HepG2 (cell line): ENCODE data around the gene PHACTR3. TPM values are rescaled to one million over a fixed set of nuclear protein-coding genes. Genes with fewer than 3 reads are reported as not detected.

ENCODE experiments used
- ATAC-seq: fragments of 200-7000 bp; cut with Tn5 transposase; 3 replicates; pipeline ENCODE4 v1.9.1; 2020; ENCODE audit warnings: mild to moderate bottlenecking, moderate library complexity
- BruUV-seq: library from RNA; stranded (reverse); fragments of 400-500 nt; replicated peaks from 2 replicates; lab custom pipeline; 2021; lab: Mats Ljungman, UMichigan
- CTCF ChIA-PET: fragments of 300-600 bp; formaldehyde crosslinking; extraction: SDS; loops from one replicate; lab custom pipeline; 2021; ENCODE audit warnings: low total read pairs, inconsistent platforms, low intra/inter-chr PET ratio; lab: Yijun Ruan, JAX
- POLR2A ChIA-PET: fragments of 350-600 bp; sonication (Branson Sonifier 250); formaldehyde crosslinking; loops from one replicate; lab custom pipeline; 2020; ENCODE audit warnings: antibody characterized with exemption, inconsistent platforms; lab: Yijun Ruan, JAX
- DNase-seq: peaks from one replicate; pipeline ENCODE4 v3.0.0-alpha.2; 2015; ENCODE audit warnings: low spot score
- FAIRE-seq: peaks from 3 replicates; lab custom pipeline; 2011; peaks lifted over from hg19 to GRCh38; lab: Jason Lieb, UNC
- H2AFZ ChIP-seq: one replicate; pipeline ENCODE4 v1.6.1; 2011; ENCODE audit warnings: low read length, inconsistent platforms
- H3K27ac ChIP-seq: fragments of 300-600 bp; 3 replicates; pipeline ENCODE4 v1.8.0; 2011; ENCODE audit warnings: mixed run types, mild to moderate bottlenecking, mixed read lengths, low read length, inconsistent platforms; ENCODE audit not compliant: insufficient read depth; ENCODE audit errors: extremely low read length
- H3K27me3 ChIP-seq, 2 experiments: fragments of 200-600 bp in 1 of 2; 2 replicates in 1 of 2; 3 replicates in 1 of 2; pipeline versions ENCODE4 v1.6.0 to v1.8.0; 2011; ENCODE audit warnings: low read length in 2 of 2, mild to moderate bottlenecking in 2 of 2, moderate library complexity in 2 of 2, inconsistent platforms in 1 of 2; ENCODE audit not compliant: insufficient read depth in 2 of 2, control insufficient read depth in 1 of 2
- H3K36me3 ChIP-seq, 2 experiments: fragments of 200-600 bp in 1 of 2; replicated peaks in 1 of 2; 2 replicates in 1 of 2; 3 replicates in 1 of 2; pipeline versions ENCODE4 v1.5.1 to v1.8.0; 2011; ENCODE audit warnings: low read length in 2 of 2, inconsistent platforms in 1 of 2; ENCODE audit not compliant: insufficient read depth in 2 of 2, control insufficient read depth in 1 of 2
- H3K4me1 ChIP-seq: 2 replicates; pipeline ENCODE4 v1.5.1; 2012; ENCODE audit warnings: low read length, inconsistent platforms; ENCODE audit not compliant: insufficient read depth
- H3K4me2 ChIP-seq: 2 replicates; pipeline ENCODE4 v1.6.0; 2011; ENCODE audit warnings: low read depth, low read length, inconsistent platforms
- H3K4me3 ChIP-seq, 3 experiments: fragments of 200-600 bp in 1 of 3; sonication (generic), shearing (Covaris generic) in 1 of 3; replicated peaks in 1 of 3; 2 replicates each; pipeline ENCODE4 v1.5.1; 2011 to 2016; ENCODE audit warnings: low read length in 3 of 3, inconsistent platforms in 2 of 3, low read depth in 2 of 3, mild to moderate bottlenecking in 2 of 3, control low read depth in 1 of 3, mixed read lengths in 1 of 3; ENCODE audit not compliant: insufficient read depth in 1 of 3
- H3K79me2 ChIP-seq: one replicate; pipeline ENCODE4 v1.6.1; 2011; ENCODE audit warnings: low read length, inconsistent platforms; ENCODE audit not compliant: insufficient read depth
- H3K9ac ChIP-seq: 2 replicates; pipeline ENCODE4 v1.6.0; 2011; ENCODE audit warnings: mild to moderate bottlenecking, low read depth, low read length, inconsistent platforms; ENCODE audit not compliant: insufficient read depth
- H3K9me3 ChIP-seq: 2 replicates; pipeline ENCODE4 v1.5.1; 2012; ENCODE audit warnings: mild to moderate bottlenecking, low read length
- H4K20me1 ChIP-seq: 2 replicates; pipeline ENCODE4 v1.6.0; 2011; ENCODE audit warnings: inconsistent platforms, mild to moderate bottlenecking, low read length, moderate library complexity; ENCODE audit not compliant: insufficient read depth
- NAIF1 ChIP-seq: sonication (generic); formaldehyde crosslinking; IDR thresholded peaks from 2 replicates; pipeline ENCODE4 v1.5.0; 2020; ENCODE audit warnings: mild to moderate bottlenecking, missing genetic modification reagents, borderline replicate concordance
- PHF5A ChIP-seq: IDR thresholded peaks from one replicate; pipeline ENCODE4 v1.6.1; 2018; ENCODE audit warnings: low read depth, missing genetic modification reagents; ENCODE audit not compliant: unreplicated experiment
- TMF1 ChIP-seq: sonication (generic); formaldehyde crosslinking; IDR thresholded peaks from 2 replicates; pipeline ENCODE4 v1.8.1; 2022; ENCODE audit warnings: low read depth, missing genetic modification reagents
- ZBTB20 ChIP-seq: sonication (generic); formaldehyde crosslinking; IDR thresholded peaks from 2 replicates; pipeline ENCODE4 v1.8.1; 2023; ENCODE audit warnings: missing genetic modification reagents, low read depth, mild to moderate bottlenecking, borderline replicate concordance
- ZNF326 ChIP-seq: sonication (generic); formaldehyde crosslinking; IDR thresholded peaks from 2 replicates; pipeline ENCODE4 v1.4.0; 2020; ENCODE audit warnings: missing genetic modification reagents, borderline replicate concordance
- ZNF562 ChIP-seq: sonication (generic); formaldehyde crosslinking; IDR thresholded peaks from 2 replicates; pipeline ENCODE4 v1.8.0; 2022; ENCODE audit warnings: missing genetic modification reagents, borderline replicate concordance
- WGBS: methylation state at CpG from one replicate; pipeline ENCODE4 v1.1.6; 2017; ENCODE audit warnings: low lambda C conversion rate; 5-methylcytosine and 5-hydroxymethylcytosine counted together
- in situ Hi-C: cut with HindIII; loops from 2 replicates; pipeline ENCODE4 v1.10.0; 2017; ENCODE audit warnings: low pct_unique_long_range_greater_than_20kb; ENCODE audit not compliant: extremely low pct_ligation_motif_present
- intact Hi-C: fragments of 100-400 bp; cut with micrococcal nuclease; formaldehyde crosslinking; loops from one replicate; pipeline ENCODE4 v1.10.0; 2022; ENCODE audit not compliant: unreplicated experiment
- polyA plus RNA-seq, 8 experiments: library from polyadenylated mRNA; depleted of rRNA in 3 of 8; stranded (reverse) in 7 of 8; unstranded in 1 of 8; fragments of >200 nt; fragmentation: Illumina TruSeq in 4 of 8; extraction: Trizol in 4 of 8; gene quantifications; 2 replicates each; pipeline versions ENCODE4 v1.2.1 to v1.2.3, GENCODE V29; 2011 to 2016; ENCODE audit warnings: low read depth in 4 of 8, missing spikeins in 1 of 8, mixed read lengths in 1 of 8; ENCODE audit not compliant: insufficient read depth in 1 of 8
- total RNA-seq, 5 experiments: library from RNA; depleted of rRNA; stranded (reverse); fragments of >200 nt; fragmentation: Illumina TruSeq; extraction: Trizol; gene quantifications; 2 replicates each; pipeline ENCODE4 v1.2.3, GENCODE V29; 2016; ENCODE audit warnings: low read depth in 1 of 5
- TF ChIP-seq, protein P1 (sequence below): sonication (generic); formaldehyde crosslinking; IDR thresholded peaks from 2 replicates; pipeline ENCODE4 v1.4.0; 2020; ENCODE audit warnings: missing genetic modification reagents, borderline replicate concordance

Gene PHACTR3
- total and polyA plus RNA-seq, 2 of the 13 experiments (the other 11 are each of a cell fraction or from before 2014, with no cell fraction given) = not detected

GRCh38 chr20:59819496-59820203 lies 215.3 kb downstream of the PHACTR3 start:
- no peak overlapping the region for H3K27ac ChIP-seq
- TF ChIP-seq TMF1 (CRISPR knock-in tag) = no peak
- POLR2A ChIA-PET = no interaction called here
- no peaks in the 10 kb centered on the region for H3K36me3 ChIP-seq
- no peaks in the 10 kb centered on the region for H3K9me3 ChIP-seq
- no peaks in the 10 kb centered on the region for H3K4me1 ChIP-seq
- H3K4me3 ChIP-seq = no peak overlapping the region
- no TSS peak for BruUV-seq
- WGBS = 35% methylated on average over 18 of the region's 20 CpGs
- no peaks in the 10 kb centered on the region for H3K79me2 ChIP-seq
- intact Hi-C loops (no loop called here), in situ Hi-C loops (no loop called here)
- H4K20me1 ChIP-seq = no peaks in the 10 kb centered on the region
- FAIRE-seq (no peak), ATAC-seq (peak; percentile 32; the same call in 2 of the 3 replicates), DNase-seq (no peak)
- no peak overlapping the region for H3K9ac ChIP-seq
- no peak overlapping the region for H2AFZ ChIP-seq
- no peak overlapping the region for H3K4me2 ChIP-seq
- H3K27me3 ChIP-seq = peaks cover 0 to 39% of the 10 kb centered on the region in 2 experiments; a peak in 3 of 5 replicates
- CTCF ChIA-PET = no interaction called here

DNA sequence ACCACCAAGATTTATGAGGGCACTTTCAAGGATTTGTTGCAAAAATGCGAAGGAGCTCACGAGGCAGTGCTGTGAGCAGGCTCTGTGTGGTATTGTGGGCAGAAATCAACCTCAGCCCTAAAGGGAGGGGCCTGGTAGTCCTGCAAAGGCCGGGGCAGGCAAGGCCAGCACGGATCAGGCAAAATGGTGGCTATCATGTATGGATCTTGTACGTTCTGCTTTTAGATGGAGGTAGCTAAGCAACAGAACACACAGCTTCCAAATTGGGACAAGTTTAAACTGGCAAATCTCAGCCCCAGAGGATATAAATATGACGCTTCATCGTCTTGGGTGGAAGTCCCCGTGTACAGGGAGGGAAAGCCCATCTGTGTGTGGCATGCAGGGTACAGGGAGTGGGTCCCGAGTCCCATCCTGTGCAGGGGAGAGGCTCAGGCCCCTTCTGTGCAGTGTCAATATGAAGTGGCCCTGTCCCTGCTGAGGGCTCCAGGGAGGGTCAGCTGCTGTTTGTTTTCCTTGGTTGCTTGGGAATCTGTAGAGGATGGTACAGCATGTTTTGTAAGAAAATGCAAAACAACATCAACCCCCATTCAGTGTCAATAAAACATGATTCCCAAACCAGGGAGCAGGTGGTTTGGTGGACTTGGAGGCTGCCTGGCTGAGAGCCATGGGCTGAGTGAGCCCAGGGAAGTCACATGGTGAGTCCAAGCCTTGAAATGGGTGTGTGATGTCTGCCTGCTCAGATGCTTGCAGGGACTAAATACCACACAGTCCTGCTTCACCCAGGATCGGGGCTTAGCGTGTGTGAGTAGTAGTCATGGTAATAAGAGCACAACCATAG lies 216.1 kb downstream of the PHACTR3 start:
- H3K4me3 ChIP-seq = no peak overlapping the region
- CTCF ChIA-PET = no interaction called here
- no peak overlapping the region for H2AFZ ChIP-seq
- no peak overlapping the region for H3K4me2 ChIP-seq
- intact Hi-C loops = no loop called here
- H4K20me1 ChIP-seq = no peaks in the 10 kb centered on the region
- 12% methylated on average over 11 of the region's 11 CpGs for WGBS
- TF ChIP-seq ZBTB20 (CRISPR knock-in tag) (no peak), ZNF562 (CRISPR knock-in tag) (no peak), NAIF1 (CRISPR knock-in tag) (no peak), PHF5A (no peak), ZNF326 (CRISPR knock-in tag) (no peak)
- TF ChIP-seq, protein P1, sequence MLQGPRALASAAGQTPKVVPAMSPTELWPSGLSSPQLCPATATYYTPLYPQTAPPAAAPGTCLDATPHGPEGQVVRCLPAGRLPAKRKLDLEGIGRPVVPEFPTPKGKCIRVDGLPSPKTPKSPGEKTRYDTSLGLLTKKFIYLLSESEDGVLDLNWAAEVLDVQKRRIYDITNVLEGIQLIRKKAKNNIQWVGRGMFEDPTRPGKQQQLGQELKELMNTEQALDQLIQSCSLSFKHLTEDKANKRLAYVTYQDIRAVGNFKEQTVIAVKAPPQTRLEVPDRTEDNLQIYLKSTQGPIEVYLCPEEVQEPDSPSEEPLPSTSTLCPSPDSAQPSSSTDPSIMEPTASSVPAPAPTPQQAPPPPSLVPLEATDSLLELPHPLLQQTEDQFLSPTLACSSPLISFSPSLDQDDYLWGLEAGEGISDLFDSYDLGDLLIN (CRISPR knock-in tag) = no peak
- no peak for DNase-seq
- in situ Hi-C loops = no loop called here
- H3K79me2 ChIP-seq = no peaks in the 10 kb centered on the region
- POLR2A ChIA-PET = no interaction called here
- FAIRE-seq = no peak
- no peaks in the 10 kb centered on the region for H3K36me3 ChIP-seq
- no peak for ATAC-seq
- H3K27me3 ChIP-seq = peaks cover 0 to 34% of the 10 kb centered on the region in 2 experiments; a peak in 3 of 5 replicates
- no peak overlapping the region for H3K9ac ChIP-seq
- H3K9me3 ChIP-seq = no peaks in the 10 kb centered on the region
- H3K4me1 ChIP-seq = no peaks in the 10 kb centered on the region
- no peak overlapping the region for H3K27ac ChIP-seq
- no TSS peak for BruUV-seq
